GM20000 (cell line): ENCODE measurements around the gene AR.

ENCODE experiments used
- DNase-seq: peaks from one replicate; pipeline ENCODE4 v3.0.0; 2012; ENCODE audit warnings: low spot score
- TF ChIP-seq, protein P1 (sequence below): IDR thresholded peaks from 2 replicates; pipeline ENCODE4 v1.5.1; 2012; ENCODE audit warnings: mild to moderate bottlenecking, control low read depth; ENCODE audit errors: extremely low read depth, missing control alignments

Gene AR

DNA sequence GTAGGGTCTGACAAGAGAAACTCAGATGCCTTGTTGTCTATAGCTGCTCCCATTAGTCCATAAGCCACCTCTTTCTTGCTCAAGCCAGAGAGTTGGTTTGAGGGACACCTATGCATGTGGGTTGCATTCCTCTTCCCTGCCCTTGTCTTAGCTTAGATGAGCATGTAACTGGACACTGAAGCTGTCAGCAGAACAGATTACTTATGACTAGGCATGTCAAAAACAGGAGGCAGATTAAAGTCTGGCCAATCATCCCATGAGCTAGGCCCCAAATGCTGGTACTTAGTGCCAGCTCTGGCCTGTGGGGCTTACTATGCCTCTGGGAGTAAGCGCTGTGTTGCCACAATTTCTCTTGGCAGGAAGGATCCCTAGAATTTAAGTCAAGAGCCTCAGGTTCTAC, 215.2 kb downstream of the AR start:
- TF ChIP-seq, protein P1, sequence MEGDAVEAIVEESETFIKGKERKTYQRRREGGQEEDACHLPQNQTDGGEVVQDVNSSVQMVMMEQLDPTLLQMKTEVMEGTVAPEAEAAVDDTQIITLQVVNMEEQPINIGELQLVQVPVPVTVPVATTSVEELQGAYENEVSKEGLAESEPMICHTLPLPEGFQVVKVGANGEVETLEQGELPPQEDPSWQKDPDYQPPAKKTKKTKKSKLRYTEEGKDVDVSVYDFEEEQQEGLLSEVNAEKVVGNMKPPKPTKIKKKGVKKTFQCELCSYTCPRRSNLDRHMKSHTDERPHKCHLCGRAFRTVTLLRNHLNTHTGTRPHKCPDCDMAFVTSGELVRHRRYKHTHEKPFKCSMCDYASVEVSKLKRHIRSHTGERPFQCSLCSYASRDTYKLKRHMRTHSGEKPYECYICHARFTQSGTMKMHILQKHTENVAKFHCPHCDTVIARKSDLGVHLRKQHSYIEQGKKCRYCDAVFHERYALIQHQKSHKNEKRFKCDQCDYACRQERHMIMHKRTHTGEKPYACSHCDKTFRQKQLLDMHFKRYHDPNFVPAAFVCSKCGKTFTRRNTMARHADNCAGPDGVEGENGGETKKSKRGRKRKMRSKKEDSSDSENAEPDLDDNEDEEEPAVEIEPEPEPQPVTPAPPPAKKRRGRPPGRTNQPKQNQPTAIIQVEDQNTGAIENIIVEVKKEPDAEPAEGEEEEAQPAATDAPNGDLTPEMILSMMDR = no peak
- DNase-seq = no peak

DNA sequence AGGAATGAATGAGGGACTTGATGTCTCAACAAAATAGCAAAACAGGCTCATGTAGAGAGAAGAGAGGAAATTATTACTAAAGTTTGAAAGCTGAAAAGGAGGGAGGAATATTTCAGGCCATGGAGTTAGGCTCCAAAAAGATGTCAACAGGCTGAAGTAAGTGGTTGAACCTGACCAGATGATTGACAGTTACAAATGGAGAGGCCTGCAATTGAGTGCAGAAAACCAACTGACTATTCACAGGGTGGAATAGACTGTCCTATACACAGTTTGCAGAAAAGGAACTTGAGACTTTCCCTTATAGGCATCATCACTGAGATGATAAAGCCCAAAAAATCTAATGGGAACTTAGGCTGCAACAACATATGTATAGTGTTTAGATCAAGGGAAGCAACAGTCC, 233.3 kb downstream of the AR start:
- TF ChIP-seq, protein P1 = no peak
- DNase-seq = no peak

DNA sequence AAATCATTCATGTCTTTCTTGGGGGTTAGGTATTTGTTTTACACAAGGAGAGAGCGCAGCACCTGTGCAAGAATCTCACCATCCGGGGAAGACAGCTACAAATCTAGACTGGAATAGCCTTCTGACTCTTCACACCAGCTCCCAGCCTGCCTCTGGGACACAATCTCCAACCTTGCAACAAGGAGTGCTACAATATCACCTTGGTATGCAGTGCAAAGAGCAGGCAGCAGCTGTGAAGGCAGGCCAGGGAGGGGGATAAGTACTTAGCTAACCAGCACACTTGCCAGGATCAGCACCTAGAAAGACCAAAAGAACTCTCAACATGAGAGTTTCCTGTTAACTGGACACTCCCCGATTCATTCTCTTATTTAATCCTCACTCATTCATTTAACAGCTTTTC, 235.3 kb downstream of the AR start:
- TF ChIP-seq, protein P1 = no peak
- no peak for DNase-seq
